HPDE6-E6E7 (cell line): Measurements from ENCODE around the gene TRIP10.

Experiments used
- DNase-seq: peaks from one replicate; pipeline ENCODE4 v3.0.0; 2011; ENCODE audit warnings: missing footprints; ENCODE audit errors: extremely low spot score

TRIP10 gene

GRCh38 chr19:6711605-6712004 is 27.9 kb upstream of the TRIP10 start:
- no peak for DNase-seq

- no peak for DNase-seq
Measured at GRCh38 chr19:6712231-6712630, 27.2 kb upstream of the TRIP10 start.

DNA sequence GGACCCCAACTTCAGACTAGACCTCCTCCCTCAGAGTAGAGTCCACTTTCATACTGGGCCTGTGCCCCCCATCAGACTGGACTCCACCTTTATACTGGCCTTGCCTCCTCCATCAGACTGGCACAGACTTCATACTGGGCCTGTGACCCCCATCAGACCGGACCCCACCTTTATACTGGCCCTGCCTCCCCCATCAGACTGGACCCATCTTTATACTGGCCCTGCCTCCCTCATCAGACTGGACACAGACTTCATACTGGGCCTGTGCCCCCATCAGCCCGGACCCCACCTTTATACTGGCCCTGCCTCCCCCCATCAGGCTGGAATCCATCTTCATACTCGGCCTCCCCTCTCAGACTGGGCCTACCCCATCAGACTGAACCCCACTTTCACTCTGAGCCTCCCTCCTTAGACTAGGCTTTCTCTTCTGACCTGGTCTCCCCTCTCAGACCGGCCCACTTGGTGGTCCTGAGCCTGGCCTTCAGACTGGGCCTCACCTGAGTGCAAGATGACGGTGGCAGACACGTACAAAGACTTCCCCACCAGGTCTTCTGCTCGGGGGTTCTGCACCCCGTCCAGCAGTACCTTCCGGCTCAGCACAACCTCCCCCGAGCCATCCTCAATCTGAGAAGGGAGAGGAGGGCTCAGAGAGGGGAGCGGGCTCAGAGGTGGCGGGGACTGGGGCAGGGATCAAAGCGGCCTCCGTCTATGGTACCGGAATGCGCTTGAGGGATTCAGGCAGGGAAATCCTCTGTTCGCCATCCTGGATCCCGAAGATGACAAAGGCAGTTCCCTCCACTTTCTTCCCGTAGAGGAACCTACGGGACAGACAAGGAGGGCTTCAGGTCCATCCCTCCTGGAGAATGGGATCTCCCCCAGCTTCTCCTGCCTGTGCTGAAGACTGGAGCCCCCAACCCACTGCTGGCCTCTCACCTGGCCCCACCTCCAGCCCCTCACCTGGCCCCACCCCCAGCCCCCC is 26.5 kb upstream of the TRIP10 start:
- no peak for DNase-seq

DNA sequence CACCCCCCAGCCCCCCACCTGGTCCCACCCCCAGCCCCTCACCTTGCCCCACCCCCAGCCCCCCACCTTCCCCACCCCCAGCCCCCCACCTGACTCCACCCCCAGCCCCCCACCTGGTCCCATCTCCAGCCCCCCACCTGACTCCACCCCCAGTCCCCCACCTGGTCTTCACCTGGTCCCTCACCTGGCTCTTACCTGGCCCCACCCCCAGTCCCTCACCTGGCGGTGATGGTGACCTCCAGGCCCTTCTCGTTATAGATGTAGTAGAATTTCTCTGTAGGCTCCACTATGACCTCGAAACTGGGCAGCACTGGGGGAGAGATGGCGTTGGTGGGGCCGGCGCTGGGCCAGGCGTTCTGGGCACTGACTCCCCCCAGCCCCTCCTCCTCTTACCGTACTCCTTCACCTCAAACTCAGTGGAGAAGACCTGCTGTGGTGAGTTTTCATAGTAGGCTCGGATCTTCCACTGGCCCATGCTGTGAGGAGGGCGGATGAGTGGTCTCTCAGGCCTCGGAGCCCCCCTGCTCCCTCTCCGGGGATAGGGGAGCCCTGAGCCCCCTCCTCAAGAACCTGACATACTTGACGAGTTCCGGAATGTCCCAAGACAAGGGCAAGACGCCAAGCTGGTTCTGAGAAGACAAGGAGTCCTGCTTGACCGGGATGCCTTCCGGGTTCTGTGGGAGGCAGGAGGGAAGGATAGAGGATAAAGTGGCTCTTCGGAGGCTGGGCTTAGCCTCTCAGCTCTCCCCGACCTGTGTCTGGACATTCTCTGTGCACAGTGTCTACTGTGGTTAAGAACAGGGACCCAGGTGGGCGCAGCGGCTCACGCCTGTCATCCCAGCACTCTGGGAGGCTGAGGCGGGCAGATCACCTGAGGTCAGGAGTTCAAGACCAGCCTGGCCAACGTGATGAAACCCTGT is 25.4 kb upstream of the TRIP10 start:
- no peak for DNase-seq

- no peak for DNase-seq
Measured at GRCh38 chr19:6714749-6715555, 24.5 kb upstream of the TRIP10 start.

DNA sequence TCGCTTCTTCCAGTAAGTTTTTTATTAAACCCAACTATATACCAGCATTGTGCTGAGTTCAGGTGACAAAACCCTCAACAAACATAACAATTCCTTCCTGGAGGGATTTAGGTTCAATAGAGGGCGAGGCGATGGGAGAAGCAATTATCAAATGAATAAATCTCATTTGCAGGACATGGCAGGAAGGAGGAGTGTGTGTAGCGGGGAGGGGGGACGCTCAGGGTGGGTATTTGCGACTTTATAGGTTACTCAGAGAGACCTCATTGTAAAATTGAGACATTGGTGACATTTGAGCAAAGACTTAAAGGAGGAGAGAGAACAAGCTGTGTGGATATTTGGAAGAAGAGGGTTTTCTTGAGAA is 22.9 kb upstream of the TRIP10 start:
- no peak for DNase-seq

DNA sequence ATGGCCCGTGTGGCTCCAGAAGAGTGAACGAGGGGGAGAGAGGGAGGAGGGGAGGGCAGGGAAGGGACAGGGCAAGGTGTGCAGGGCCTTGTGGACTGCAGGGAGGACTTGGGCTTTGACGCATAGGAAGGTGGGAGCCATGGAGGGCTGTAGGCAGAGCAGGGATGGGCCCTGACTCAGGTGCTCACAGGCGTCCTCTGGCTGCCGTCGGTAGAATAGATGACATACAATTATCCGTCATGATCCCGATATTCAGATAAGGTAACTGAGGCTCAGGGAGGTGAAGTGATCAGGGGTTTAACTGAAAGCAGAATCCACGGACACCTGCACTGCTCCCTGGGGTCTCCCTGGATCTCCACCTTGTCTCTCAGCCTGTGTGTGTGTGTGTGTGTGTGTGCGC is 22.4 kb upstream of the TRIP10 start:
- no peak for DNase-seq

DNA sequence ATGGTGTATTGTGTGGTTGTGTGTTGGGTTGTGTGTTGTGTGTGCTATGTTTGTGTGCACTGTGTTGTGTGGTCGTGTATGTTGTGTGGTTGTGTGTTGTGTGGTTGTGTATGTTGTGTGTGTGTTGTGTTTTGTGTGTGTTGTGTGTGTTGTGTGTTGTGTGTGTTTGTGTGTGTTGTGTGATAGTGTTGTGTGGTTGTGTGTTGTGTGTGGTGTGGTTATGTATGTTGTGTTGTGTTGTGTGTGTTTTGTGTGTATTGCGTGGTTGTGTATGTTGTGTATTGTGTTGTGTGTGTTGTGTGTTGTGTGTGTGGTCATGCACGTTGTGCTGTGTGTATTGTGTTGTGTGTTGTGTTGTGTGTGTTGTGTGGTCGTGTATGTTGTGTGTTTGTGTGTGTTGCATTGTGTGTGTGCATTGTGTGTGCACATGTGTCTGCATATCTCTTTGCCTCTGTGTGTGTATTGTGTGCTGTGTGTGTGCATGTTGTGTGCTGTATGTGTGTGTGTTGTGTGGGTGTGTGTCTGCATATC is 22.0 kb upstream of the TRIP10 start:
- DNase-seq = no peak

DNA sequence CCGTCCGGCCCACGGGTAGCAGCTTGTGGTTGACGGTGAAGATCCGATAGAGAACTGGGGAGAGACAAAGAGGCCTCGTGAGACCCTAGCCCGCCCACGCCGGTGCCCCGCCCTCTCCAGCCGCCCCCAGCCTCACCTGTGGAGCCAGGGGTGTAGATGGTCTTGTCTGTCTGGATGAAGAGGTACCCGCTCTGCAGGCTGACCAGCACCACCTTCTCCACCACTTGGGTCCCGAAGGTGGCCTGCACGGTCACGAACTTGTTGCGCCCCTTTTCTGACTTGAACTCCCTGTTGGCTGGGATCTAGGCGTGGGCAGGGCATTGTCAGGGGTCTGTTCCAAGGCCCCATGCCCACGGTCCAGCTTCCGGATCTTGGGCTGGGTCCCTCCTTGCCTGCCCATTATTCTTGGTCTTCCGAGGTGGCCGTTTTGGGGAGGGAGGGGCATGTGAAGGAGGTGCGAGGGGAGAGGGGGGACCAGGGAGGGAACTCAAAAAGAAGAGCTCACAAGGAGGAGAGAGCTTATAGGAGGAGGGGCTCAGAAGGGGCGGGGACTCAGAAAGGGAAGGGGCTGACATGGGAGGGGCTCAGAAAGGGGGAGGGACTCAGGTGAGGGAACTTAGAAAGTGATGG is 21.3 kb upstream of the TRIP10 start:
- DNase-seq = no peak

DNA sequence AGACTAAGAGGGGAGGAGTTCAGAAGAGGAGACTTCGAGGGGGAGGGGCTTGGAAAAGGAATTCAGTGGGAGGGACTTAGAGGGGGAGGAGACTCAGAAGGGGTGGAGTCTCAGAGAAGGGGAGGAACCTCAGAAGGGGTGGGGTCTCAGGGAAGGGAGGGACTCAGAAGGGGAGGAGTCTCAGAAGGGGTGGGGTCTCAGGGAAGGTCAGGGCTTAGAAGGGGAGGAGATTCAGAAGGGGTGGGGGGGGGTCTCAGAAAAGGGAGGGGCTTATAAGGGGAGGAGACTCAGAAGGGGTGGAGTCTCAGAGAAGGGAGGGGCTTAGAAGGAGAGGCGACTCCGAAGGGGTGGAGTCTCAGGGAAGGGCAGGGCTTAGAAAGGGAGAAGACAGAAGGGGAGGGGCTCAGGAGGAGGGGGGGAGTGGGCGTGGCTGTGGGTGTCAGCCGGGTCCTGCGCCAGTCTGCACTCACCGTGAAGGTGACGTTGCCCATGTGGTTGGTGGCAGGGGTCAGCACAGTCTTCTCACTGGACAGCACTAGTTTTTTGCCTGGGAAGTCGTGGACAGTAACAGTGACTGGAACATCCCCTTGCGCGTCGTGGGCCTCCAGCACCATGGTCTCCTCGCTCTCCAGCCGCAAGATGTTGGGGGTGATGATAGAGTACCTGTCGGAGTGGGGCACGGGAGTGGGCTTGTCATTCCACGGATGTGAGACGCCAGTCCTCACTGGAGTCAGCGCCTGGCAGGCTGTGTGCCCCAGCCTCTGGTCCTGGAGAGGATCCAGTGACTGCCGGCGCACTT is 20.5 kb upstream of the TRIP10 start:
- DNase-seq = no peak

DNA sequence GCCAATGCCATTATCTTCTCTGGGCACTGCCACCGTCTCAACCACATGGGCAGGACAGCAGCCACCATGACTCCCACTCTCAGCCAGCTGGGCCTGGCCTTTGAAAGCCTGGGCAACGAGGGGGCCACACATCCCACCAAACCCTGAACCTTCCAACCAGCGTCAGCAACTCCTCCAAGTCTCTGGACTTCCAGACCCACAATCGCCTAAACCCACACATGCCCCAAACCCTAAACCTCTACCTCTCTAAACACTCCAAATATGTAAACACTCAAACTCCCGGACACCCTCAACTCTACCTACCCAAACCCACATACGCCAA is 20.0 kb upstream of the TRIP10 start:
- no peak for DNase-seq

DNA sequence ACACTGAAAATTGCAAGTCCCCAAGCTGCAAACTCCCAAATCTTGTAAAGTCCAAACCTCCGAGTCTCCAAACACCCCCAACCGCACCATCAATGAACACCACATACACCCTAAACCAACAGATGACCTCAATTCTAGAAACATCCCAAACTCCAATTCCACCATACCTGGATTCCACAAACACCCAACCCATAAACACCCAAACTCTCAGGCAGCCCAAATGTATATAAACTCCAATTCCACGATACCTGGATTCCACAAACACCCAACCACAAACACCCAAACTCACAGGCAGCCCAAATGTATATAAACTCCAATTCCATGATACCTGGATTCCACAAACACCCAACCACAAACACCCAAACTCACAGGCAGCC is 19.5 kb upstream of the TRIP10 start:
- DNase-seq = no peak

DNA sequence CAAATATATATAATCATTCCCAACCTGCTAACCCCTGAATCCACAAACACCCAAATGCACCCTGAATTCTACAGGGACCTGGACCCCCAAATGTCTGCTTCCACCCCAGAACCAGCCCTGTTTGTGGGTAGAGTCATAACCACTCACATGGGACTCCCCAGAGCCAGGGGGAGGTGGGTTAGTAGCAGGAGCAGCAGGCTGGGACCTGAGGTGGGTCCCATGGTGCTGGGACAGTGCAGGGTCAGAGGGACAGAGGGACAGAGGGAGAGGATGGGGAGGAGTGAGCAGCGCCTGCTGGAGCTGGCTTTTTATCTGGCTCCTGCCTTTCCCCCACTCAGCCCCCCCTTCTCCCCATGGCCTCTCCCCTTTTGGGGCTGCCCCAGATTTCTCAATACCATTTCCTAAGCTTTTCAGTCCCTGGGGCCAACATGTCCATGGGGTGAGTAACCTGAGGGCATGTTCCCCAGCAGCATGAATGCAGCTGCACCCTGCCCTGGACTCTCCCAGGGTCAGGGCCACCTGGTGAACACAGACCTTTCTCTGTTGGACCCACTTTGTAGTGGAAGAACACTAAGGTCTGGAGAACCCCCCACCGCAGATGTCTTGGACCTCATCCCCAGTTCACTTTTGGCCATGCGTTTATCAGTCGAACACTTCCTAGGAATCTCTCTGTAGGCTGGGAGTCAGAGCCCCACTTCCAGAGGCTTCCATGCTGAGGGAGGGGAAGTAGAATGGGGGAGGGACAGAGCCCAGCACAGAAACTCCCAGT is 18.9 kb upstream of the TRIP10 start, which contains the start of gene C3:
TSS of gene C3 (minus strand) at position 282 of the 769 bp plus-strand sequence. CDS start at position 221, 61 bp downstream.
- peak; percentile 82 for DNase-seq

GRCh38 chr19:6721138-6721474 is 18.4 kb upstream of the TRIP10 start:
- DNase-seq = no peak

- DNase-seq = no peak
Measured at GRCh38 chr19:6721773-6722172, 17.7 kb upstream of the TRIP10 start.

DNA sequence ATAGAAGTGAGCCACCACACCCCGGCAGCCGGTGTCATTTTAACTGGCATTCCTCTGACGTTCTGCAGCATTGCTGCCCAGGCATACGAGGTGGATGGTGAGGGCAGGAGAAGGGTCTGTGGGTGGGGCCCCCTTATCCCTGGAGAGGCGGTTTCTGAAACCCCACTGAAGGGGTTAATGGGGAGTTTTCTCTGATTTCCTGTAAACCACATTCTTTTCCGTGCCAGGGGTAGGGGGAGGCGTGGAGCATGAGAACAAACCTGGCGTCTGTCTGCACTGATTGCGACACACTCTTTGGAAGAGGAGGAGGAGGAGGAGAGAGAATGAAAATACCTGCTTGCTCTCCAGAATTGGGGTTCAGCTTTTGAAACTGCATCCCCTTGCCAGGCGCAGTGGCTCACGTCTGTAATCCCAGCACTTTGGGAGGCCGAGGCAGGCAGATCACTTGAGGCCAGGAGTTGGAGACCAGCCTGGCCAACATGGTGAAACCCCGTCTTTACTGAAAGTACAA is 16.3 kb upstream of the TRIP10 start:
- no peak for DNase-seq

GRCh38 chr19:6723738-6724137 is 15.7 kb upstream of the TRIP10 start:
- no peak for DNase-seq

GRCh38 chr19:6724631-6725492 is 14.6 kb upstream of the TRIP10 start:
- DNase-seq = no peak
